Ovary (tissue), 9 donors: Measurements from ENCODE around the gene DIAPH1. TPM values are rescaled to one million over a fixed set of nuclear protein-coding genes. Genes with fewer than 3 reads are reported as not detected.

Experiments
- DNase-seq, 5 donors: peaks; one replicate each; pipeline ENCODE4 v3.0.0-alpha.2; 2019 to 2020
- H3K27ac ChIP-seq, 2 donors: fragments of 200-600 bp; one replicate each; pipeline versions ENCODE4 v1.5.1 to v1.8.0; 2019 to 2022
- H3K27me3 ChIP-seq: fragments of 200-600 bp; one replicate; pipeline ENCODE4 v1.8.0; 2022
- H3K36me3 ChIP-seq: fragments of 200-600 bp; sonication (generic); one replicate; pipeline ENCODE4 v1.5.1; 2019
- H3K4me1 ChIP-seq: one replicate; pipeline ENCODE4 v1.8.1; 2013; ENCODE audit warnings: mild to moderate bottlenecking, moderate library complexity; ENCODE audit not compliant: insufficient read depth
- H3K4me3 ChIP-seq: fragments of 200-600 bp; sonication (generic); one replicate; pipeline ENCODE4 v1.5.1; 2017
- H3K9me3 ChIP-seq, 2 donors: fragments of 200-600 bp in 1 of 2; sonication (generic) in 1 of 2; one replicate each; pipeline versions ENCODE4 v1.5.1 to v1.8.1; 2013 to 2019; ENCODE audit warnings: mild to moderate bottlenecking in 1 of 2, moderate library complexity in 1 of 2
- EP300 ChIP-seq: sonication (generic); formaldehyde crosslinking; IDR thresholded peaks from one replicate; pipeline ENCODE4 v1.6.1; 2017; ENCODE audit warnings: antibody characterized with exemption
- POLR2A ChIP-seq: fragments of 450-650 bp; IDR thresholded peaks from one replicate; pipeline ENCODE4 v1.6.1; 2017; ENCODE audit warnings: antibody characterized with exemption, mild to moderate bottlenecking, moderate library complexity
- WGBS, 3 donors: extraction: QIAGEN DNeasy Blood & Tissue Kit in 1 of 3; methylation state at CpG; one replicate each; pipeline versions ENCODE4 v1.1.5 to v1.1.7; 2013 to 2017; 5-methylcytosine and 5-hydroxymethylcytosine counted together
- intact Hi-C, 4 donors: fragments of 100-400 bp; cut with DNase I; formaldehyde crosslinking; loops; one replicate each; pipeline versions ENCODE4 v1.11.0 to v1.15.1; 2022 to 2023
- polyA plus RNA-seq, 2 donors: library from polyadenylated mRNA; stranded (reverse); fragments of 200-250 nt in 1 of 2; fragments of 350-450 nt in 1 of 2; fragmentation: Illumina TruSeq in 1 of 2; extraction: RNeasy Lipid Tissue Mini Kit (QIAGEN cat#74804) in 1 of 2; gene quantifications; one replicate each; pipeline ENCODE4 v1.2.3, GENCODE V29; 2013 to 2014
- total RNA-seq, 7 donors: library from RNA; depleted of rRNA in 2 of 7; stranded (reverse); fragments of >200 nt in 2 of 7; fragmentation: NEBNext Ultra II Directional in 3 of 7; extraction: Animal tissue kit (Norgen Biotek cat#: 25700) in 3 of 7; gene quantifications; one replicate each; pipeline versions ENCODE4 v1.1.0 to v1.2.4, GENCODE V29; 2016 to 2023
- TF ChIP-seq, protein P1 (sequence below), 3 donors: fragments of 450-650 bp in 2 of 3; fragments of 200-600 bp in 1 of 3; IDR thresholded peaks; one replicate each; pipeline versions ENCODE4 v1.5.1 to v1.8.0; 2016 to 2022; ENCODE audit warnings: antibody characterized with exemption in 3 of 3, mild to moderate bottlenecking in 1 of 3
- donor health status: DM: no; HTN: no; CAD: no; lungs with moderate emphysema.
- donor health status: DM: no; HTN: no; CAD: no.
- donor health status: Bipolar disorder and iron deficiency.
- donor health status: DM: yes; HTN: yes; CAD: no.
- donor health status: DM: no; HTN: no; CAD: no.
- donor health status: DM: yes; HTN: yes; CAD: no.

The DIAPH1 gene
- total and polyA plus RNA-seq, 9 donors, result 21.2 to 51.0 (median 44.0) TPM

DNA sequence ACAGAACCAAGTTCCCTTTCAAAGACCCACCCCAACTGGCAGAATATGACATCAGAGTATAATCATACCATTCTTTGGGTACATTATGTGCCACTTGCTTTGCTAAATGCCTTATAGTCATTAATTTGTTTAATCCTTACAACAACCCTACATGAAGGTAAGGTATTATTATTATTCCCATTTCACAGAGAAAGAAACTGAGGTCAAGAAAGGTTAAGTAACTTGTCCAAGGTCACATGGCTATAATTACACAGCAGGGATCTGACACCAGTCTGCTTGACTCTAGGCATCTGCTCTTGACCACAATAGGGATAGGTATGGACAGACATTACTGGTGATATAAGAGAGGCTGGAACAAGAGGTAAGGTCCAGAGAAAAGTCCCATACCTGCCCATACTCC, 31.2 kb upstream of the DIAPH1 start:
- intact Hi-C loops, result no loop called here
- TF ChIP-seq EP300 (no peak), POLR2A (no peak)
- TF ChIP-seq, protein P1, sequence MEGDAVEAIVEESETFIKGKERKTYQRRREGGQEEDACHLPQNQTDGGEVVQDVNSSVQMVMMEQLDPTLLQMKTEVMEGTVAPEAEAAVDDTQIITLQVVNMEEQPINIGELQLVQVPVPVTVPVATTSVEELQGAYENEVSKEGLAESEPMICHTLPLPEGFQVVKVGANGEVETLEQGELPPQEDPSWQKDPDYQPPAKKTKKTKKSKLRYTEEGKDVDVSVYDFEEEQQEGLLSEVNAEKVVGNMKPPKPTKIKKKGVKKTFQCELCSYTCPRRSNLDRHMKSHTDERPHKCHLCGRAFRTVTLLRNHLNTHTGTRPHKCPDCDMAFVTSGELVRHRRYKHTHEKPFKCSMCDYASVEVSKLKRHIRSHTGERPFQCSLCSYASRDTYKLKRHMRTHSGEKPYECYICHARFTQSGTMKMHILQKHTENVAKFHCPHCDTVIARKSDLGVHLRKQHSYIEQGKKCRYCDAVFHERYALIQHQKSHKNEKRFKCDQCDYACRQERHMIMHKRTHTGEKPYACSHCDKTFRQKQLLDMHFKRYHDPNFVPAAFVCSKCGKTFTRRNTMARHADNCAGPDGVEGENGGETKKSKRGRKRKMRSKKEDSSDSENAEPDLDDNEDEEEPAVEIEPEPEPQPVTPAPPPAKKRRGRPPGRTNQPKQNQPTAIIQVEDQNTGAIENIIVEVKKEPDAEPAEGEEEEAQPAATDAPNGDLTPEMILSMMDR (IDR thresholded peaks at IDR 0.05), result no peak
- Histone ChIP-seq H3K27ac (no peak overlapping the region), H3K36me3 (no peaks in the 10 kb centered on the region), H3K4me3 (no peak overlapping the region), H3K9me3 (no peaks in the 10 kb centered on the region), H3K4me1 (peaks cover 5% of the 10 kb centered on the region), H3K27me3 (no peaks in the 10 kb centered on the region)
- no peak for DNase-seq

DNA sequence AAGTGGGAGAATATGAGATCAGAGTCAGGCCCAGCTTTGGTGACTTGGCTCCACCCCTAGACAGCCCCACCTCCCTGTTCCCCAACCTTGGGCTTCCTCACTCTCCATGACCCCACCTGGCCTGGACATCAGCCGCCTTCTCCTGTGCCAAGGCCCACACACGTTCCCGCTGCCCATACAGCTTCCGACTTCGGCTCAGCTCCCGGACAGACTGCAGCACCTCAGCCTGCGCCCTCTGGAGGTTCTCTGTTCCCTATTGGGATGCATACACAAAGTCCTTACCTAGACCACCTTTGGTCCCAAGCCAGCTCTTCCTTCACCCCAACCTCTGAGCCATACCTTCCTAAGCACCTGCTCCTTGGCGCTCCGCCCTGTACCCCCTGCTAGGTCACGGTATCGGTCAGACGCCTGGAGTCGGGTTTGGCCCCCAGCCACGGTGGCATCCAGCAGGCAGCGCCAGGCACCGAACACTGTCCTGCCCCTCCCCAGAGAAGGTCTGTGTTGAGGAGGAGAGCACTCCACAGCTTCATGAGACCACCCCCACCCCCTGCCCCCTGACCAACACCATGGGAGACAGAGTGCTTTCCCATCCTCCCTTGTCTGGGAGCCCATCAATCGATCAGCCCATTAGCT, 30.4 kb upstream of the DIAPH1 start:
- Histone ChIP-seq H3K4me3 (no peak overlapping the region), H3K36me3 (no peaks in the 10 kb centered on the region), H3K27ac (no peak overlapping the region), H3K9me3 (no peaks in the 10 kb centered on the region), H3K27me3 (no peaks in the 10 kb centered on the region), H3K4me1 (peaks cover 5% of the 10 kb centered on the region)
- DNase-seq, result peak in 3 of 5 donors; percentile 47 to 56 (median 48)
- 90 to 92% (median 91%) methylated on average over 17 of the region's 17 CpGs for WGBS, 3 donors
- intact Hi-C loops, result no loop called here
- TF ChIP-seq, protein P1 (IDR thresholded peaks at IDR 0.05), result no peak
- no peak for TF ChIP-seq EP300
- no peak for TF ChIP-seq POLR2A

DNA sequence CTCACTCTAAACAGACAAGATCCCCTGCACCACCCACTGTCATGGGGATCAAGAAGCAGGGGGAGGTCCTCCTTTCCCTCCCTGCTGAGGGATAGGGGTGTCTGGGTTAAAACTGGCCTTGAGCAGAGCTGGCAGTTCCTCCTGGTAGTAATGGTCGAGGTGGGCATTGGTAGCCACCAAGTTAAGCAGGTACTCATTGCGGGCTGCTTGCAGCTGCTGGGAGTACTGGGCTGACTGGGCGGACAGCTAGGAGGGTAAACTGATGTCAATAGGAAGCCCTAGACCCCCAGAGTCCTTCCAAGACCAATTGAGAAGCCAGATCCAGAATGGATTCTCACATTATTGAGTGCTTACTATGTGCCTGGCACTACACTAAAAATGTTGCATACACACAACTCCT, 29.1 kb upstream of the DIAPH1 start:
- WGBS, 3 donors, result 66 to 94% (median 85%) methylated on average over 3 of the region's 3 CpGs
- Histone ChIP-seq H3K27ac (no peak overlapping the region), H3K9me3 (no peaks in the 10 kb centered on the region), H3K27me3 (no peaks in the 10 kb centered on the region), H3K4me3 (no peak overlapping the region), H3K36me3 (no peaks in the 10 kb centered on the region), H3K4me1 (peaks cover 5% of the 10 kb centered on the region)
- intact Hi-C loops, result no loop called here
- no peak for DNase-seq
- TF ChIP-seq, protein P1 (IDR thresholded peaks at IDR 0.05), result no peak
- TF ChIP-seq POLR2A (no peak), EP300 (no peak)

DNA sequence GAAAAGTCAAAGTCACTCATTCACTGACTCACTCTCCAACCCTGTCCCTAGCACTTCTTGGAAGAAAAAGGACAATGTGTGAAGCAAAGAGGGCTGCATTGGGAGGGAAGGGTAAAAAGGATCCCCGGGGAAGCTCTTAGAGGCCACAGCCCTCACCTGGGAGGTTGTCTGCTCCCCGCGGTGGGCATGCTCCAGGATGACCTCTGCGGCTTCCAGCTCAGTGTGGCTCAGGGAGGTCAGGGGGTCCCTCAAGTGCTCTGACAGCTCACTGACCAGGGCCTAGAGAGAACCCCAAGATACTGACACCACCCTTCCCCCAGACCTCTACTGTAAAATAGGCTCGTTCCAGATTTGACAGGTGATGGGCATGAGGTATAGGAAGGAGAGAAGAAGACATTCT, 28.4 kb upstream of the DIAPH1 start:
- TF ChIP-seq, protein P1 (IDR thresholded peaks at IDR 0.05), result no peak
- TF ChIP-seq POLR2A (no peak), EP300 (no peak)
- intact Hi-C loops, result no loop called here
- no peak overlapping the region for H3K27ac ChIP-seq
- no peak for DNase-seq
- no peaks in the 10 kb centered on the region for H3K27me3 ChIP-seq
- 82 to 90% (median 85%) methylated on average over 5 of the region's 5 CpGs for WGBS, 3 donors
- H3K4me1 ChIP-seq, result peaks cover 5% of the 10 kb centered on the region
- no peaks in the 10 kb centered on the region for H3K9me3 ChIP-seq
- H3K4me3 ChIP-seq, result no peak overlapping the region
- no peaks in the 10 kb centered on the region for H3K36me3 ChIP-seq
